ENCODE results near the gene ADGRG1. TPM values are rescaled to one million over a fixed set of nuclear protein-coding genes. Genes with fewer than 3 reads are reported as not detected.

ADGRG1 gene
- total and polyA plus RNA-seq, 2 experiments from 2014 or later, result 45.9 to 58.0 TPM

- Histone ChIP-seq H4K20me1 (ENCODE audit: insufficient read depth, poor library complexity, severe bottlenecking) (no peaks in the 10 kb centered on the region), H3K27me3 (no peaks in the 10 kb centered on the region)
Observed at GRCh38 chr16:57713596-57713995, 85.2 kb downstream of the ADGRG1 start.

GRCh38 chr16:57714047-57714446 is 85.6 kb downstream of the ADGRG1 start:
- 92% methylated on average over 6 of the region's 6 CpGs for WGBS (ENCODE audit: low lambda C conversion rate, missing lambda C conversion rate)

More at GRCh38 chr16:57713596-57713995, 85.2 kb downstream of the ADGRG1 start:
- Histone ChIP-seq H3K4me1 (ENCODE audit: insufficient read depth) (no peaks in the 10 kb centered on the region), H3K9me3 (ENCODE audit: low read depth) (no peaks in the 10 kb centered on the region), H3K79me2 (no peaks in the 10 kb centered on the region), H3K27ac (no peak overlapping the region), H3K36me3 (replicated peaks; ENCODE audit: insufficient read depth, low read depth) (no peaks in the 10 kb centered on the region), H3K4me3 (no peak overlapping the region), H3K9me2 (replicated peaks; ENCODE audit: insufficient read depth) (no peaks in the 10 kb centered on the region), H2AFZ (no peak overlapping the region), H3K4me2 (no peak overlapping the region)
- 85% methylated on average over 8 of the region's 8 CpGs for WGBS (ENCODE audit: low lambda C conversion rate, missing lambda C conversion rate)
- DNase-seq (ENCODE audit: low spot score), result no peak
- TF ChIP-seq CTCF (IDR thresholded peaks at IDR 0.05; ENCODE audit: poor library complexity) (no peak), EZH2 (IDR thresholded peaks at IDR 0.05; ENCODE audit: borderline replicate concordance) (no peak), EZH2phosphoT487 (IDR thresholded peaks at IDR 0.05; ENCODE audit: low read depth, severe bottlenecking, unreplicated experiment) (no peak)

More at GRCh38 chr16:57714047-57714446, 85.6 kb downstream of the ADGRG1 start:
- Histone ChIP-seq H3K4me1 (ENCODE audit: insufficient read depth) (no peaks in the 10 kb centered on the region), H3K9me3 (ENCODE audit: low read depth) (no peaks in the 10 kb centered on the region), H3K9me2 (replicated peaks; ENCODE audit: insufficient read depth) (no peaks in the 10 kb centered on the region), H3K4me3 (no peak overlapping the region), H3K27ac (no peak overlapping the region), H4K20me1 (ENCODE audit: insufficient read depth, poor library complexity, severe bottlenecking) (no peaks in the 10 kb centered on the region), H3K79me2 (no peaks in the 10 kb centered on the region), H3K27me3 (no peaks in the 10 kb centered on the region), H3K36me3 (replicated peaks; ENCODE audit: insufficient read depth, low read depth) (no peaks in the 10 kb centered on the region), H2AFZ (no peak overlapping the region), H3K4me2 (no peak overlapping the region)
- no peak for TF ChIP-seq EZH2phosphoT487 (IDR thresholded peaks at IDR 0.05; ENCODE audit: low read depth, severe bottlenecking, unreplicated experiment)
- TF ChIP-seq EZH2 (IDR thresholded peaks at IDR 0.05; ENCODE audit: borderline replicate concordance), result no peak
- TF ChIP-seq CTCF (IDR thresholded peaks at IDR 0.05; ENCODE audit: poor library complexity), result no peak
- no peak for DNase-seq (ENCODE audit: low spot score)

Other genes starting within 250 kb of the ADGRG1 start
- not detected in 2 replicates for gene CCL17, start 223.9 kb upstream of the ADGRG1 start, total RNA-seq
- gene CCL17, start 223.9 kb upstream of the ADGRG1 start, polyA plus RNA-seq, result not detected in 2 replicates
- gene CIAPIN1, start 181.2 kb upstream of the ADGRG1 start, total RNA-seq, result 53.1 and 54.2 TPM in 2 replicates
- 53.7 and 56.1 TPM in 2 replicates for gene CIAPIN1, start 181.2 kb upstream of the ADGRG1 start, polyA plus RNA-seq
- gene COQ9, start 181.2 kb upstream of the ADGRG1 start, total RNA-seq, result 57.1 and 61.9 TPM in 2 replicates
- gene COQ9, start 181.2 kb upstream of the ADGRG1 start, polyA plus RNA-seq, result 63.2 and 81.5 TPM in 2 replicates
- gene POLR2C, start 166.0 kb upstream of the ADGRG1 start, total RNA-seq, result 92.5 and 101 TPM in 2 replicates
- gene POLR2C, start 166.0 kb upstream of the ADGRG1 start, polyA plus RNA-seq, result 49.0 and 56.6 TPM in 2 replicates
- 112 and 122 TPM in 2 replicates for gene DOK4, start 142.1 kb upstream of the ADGRG1 start, total RNA-seq
- gene DOK4, start 142.1 kb upstream of the ADGRG1 start, polyA plus RNA-seq, result 96.3 and 106 TPM in 2 replicates
- gene CCDC102A, start 92.1 kb upstream of the ADGRG1 start, total RNA-seq, result 10.5 and 11.4 TPM in 2 replicates
- 13.1 and 17.2 TPM in 2 replicates for gene CCDC102A, start 92.1 kb upstream of the ADGRG1 start, polyA plus RNA-seq
- gene ADGRG5, start 86.0 kb upstream of the ADGRG1 start, total RNA-seq, result 1.1 and 2.2 TPM in 2 replicates
- 1.9 and 2.9 TPM in 2 replicates for gene ADGRG5, start 86.0 kb upstream of the ADGRG1 start, polyA plus RNA-seq
- gene ADGRG3, start 39.7 kb downstream of the ADGRG1 start, total RNA-seq, result 0.20 TPM in 1 of 2 replicates, not detected in the other
- gene ADGRG3, start 39.7 kb downstream of the ADGRG1 start, polyA plus RNA-seq, result not detected in 2 replicates
- 0.27 TPM in 1 of 2 replicates, not detected in the other for gene DRC7, start 66.2 kb downstream of the ADGRG1 start, total RNA-seq
- gene DRC7, start 66.2 kb downstream of the ADGRG1 start, polyA plus RNA-seq, result 0.93 TPM in 1 of 2 replicates, not detected in the other
- 8.9 and 12.3 TPM in 2 replicates for gene KATNB1, start 107.1 kb downstream of the ADGRG1 start, total RNA-seq
- 15.3 and 19.0 TPM in 2 replicates for gene KATNB1, start 107.1 kb downstream of the ADGRG1 start, polyA plus RNA-seq
- gene KIFC3, start 173.9 kb downstream of the ADGRG1 start, total RNA-seq, result 41.4 and 49.7 TPM in 2 replicates
- gene KIFC3, start 173.9 kb downstream of the ADGRG1 start, polyA plus RNA-seq, result 55.3 and 66.5 TPM in 2 replicates